ENCODE data around the gene NETO2. TPM values are rescaled to one million over a fixed set of nuclear protein-coding genes. Genes with fewer than 3 reads are reported as not detected.
A peak's percentile ranks its signal among the peaks of the same experiment; 100 is the strongest.
"Not testable (repeated sequence)": the region's sequence is repeated elsewhere in the genome, so short reads cannot be mapped to it uniquely, and the experiment has no call there.

NETO2 gene, protein sequence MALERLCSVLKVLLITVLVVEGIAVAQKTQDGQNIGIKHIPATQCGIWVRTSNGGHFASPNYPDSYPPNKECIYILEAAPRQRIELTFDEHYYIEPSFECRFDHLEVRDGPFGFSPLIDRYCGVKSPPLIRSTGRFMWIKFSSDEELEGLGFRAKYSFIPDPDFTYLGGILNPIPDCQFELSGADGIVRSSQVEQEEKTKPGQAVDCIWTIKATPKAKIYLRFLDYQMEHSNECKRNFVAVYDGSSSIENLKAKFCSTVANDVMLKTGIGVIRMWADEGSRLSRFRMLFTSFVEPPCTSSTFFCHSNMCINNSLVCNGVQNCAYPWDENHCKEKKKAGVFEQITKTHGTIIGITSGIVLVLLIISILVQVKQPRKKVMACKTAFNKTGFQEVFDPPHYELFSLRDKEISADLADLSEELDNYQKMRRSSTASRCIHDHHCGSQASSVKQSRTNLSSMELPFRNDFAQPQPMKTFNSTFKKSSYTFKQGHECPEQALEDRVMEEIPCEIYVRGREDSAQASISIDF
- 9.4 and 14.6 TPM in 2 replicates for total RNA-seq (2014; rRNA removed; shearing (Covaris generic))
- polyA plus RNA-seq (2016; fragmentation: Nextera tagmentation; extraction: Ambion mirVana) = 3.5 and 4.0 TPM in 2 replicates

DNA sequence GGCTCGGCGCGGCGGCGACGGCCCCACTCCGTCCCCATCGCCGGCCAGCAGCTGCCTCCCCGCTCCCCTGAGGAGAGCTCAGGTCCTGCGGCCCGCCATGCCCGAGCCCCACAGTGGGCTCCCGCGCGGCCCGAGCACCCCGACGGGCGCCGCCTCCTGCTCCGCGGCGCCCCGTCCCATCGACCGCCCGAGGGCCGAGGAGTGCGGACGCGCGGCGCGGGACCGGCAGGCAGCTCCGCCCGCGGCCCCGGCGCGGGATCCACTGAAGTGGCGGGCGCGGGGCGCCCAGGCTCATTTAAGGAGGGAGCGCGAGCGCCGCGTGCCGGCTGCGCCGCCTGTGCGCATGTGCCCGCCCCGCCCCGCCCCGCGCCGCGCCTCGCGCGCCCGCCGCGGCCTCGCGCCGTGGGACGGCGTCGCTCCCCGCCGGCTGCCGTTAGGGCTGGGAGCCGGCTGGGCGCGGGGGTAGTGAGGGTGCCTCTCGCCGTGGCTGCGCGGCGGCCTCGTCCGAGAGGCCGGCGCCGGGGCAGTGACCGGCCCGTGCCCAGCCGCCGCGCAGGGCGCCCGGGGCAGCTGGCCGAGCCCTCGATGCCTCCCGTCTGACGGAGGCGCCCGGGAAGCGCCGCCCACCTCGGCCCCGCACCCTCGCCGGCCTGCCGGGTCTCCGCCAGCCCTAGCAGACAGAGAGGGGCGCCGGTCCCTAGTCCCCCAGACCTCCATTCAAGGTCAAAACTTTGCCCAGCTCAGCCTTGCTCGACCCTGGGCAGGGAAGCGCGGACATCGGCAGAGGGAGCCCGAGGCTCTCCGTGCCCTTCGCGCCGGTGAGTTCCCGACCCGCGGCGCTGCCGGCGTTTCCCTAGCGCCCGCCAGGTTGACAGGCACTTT is at the start of gene NETO2:
TSS of gene NETO2 (minus strand) at position 269 of the 882 bp plus-strand sequence. CDS start 333 bp downstream, outside the sequence.
- Histone ChIP-seq H2AFZ (peak within 1 kb of the TSS; percentile 86), H3K4me1 (ENCODE audit: insufficient read depth) (no peaks in the 10 kb centered on the region), H4K20me1 (ENCODE audit: insufficient read depth) (no peaks in the 10 kb centered on the region), H3F3A (ENCODE audit: insufficient read depth) (peaks cover 5% of the 10 kb centered on the region; the same call in 1 of the 2 replicates), H3K4me2 (ENCODE audit: unreplicated experiment) (peak within 1 kb of the TSS; percentile 99), H3K79me2 (ENCODE audit: insufficient read depth) (no peaks in the 10 kb centered on the region), H3K9me3 (ENCODE audit: low read depth) (no peaks in the 10 kb centered on the region), H3K36me3 (ENCODE audit: low read depth) (no peaks in the 10 kb centered on the region), H3K27ac (no peak within 1 kb of the TSS), H3K9me2 (ENCODE audit: insufficient read depth) (no peaks in the 10 kb centered on the region), H3K27me3 (replicated peaks; ENCODE audit: insufficient read depth) (no peaks in the 10 kb centered on the region), H3K4me3 (peak within 1 kb of the TSS; percentile 77), H3K9ac (peak within 1 kb of the TSS; percentile 42)
- TF ChIP-seq EZH2phosphoT487 (IDR thresholded peaks at IDR 0.05; ENCODE audit: insufficient read depth, low read depth) (no peak), EZH2 (IDR thresholded peaks at IDR 0.05; ENCODE audit: insufficient read depth, poor library complexity, severe bottlenecking) (no peak)
- in situ Hi-C loops (cut with MboI) = no loop called here
- peak; percentile 72 for DNase-seq
- 4 to 6% methylated on average over 48 to 87 of the region's 130 CpGs for WGBS, 2 experiments (ENCODE audit: low coverage in 1 of 2, low lambda C conversion rate in 2 of 2, missing lambda C conversion rate in 2 of 2)

DNA sequence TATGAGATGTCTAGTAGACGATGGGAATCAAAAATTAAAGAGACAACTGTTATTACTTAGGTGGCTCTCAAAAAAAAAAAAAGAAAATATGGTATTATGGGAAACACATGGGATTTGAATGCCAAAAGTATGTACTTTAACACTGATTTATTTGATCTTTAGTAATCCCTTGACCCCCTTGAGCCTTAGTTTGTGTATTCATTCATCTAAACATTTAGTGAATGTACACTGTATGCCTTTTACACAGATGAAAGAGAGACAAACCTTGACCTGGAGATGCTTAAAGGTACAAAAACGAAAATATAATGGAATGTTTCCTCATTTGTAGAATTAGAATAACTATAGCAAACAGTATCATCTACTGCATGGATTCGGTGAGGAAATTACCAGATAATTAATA is 38.6 kb upstream of the NETO2 start:
- Histone ChIP-seq H3K4me3 (no peak overlapping the region), H4K20me1 (ENCODE audit: insufficient read depth) (no peaks in the 10 kb centered on the region), H3K4me1 (ENCODE audit: insufficient read depth) (no peaks in the 10 kb centered on the region), H3K36me3 (ENCODE audit: low read depth) (no peaks in the 10 kb centered on the region), H3K9me3 (ENCODE audit: low read depth) (no peaks in the 10 kb centered on the region), H3K79me2 (ENCODE audit: insufficient read depth) (no peaks in the 10 kb centered on the region), H3K9ac (no peak overlapping the region), H3K27ac (no peak overlapping the region), H2AFZ (no peak overlapping the region), H3K9me2 (ENCODE audit: insufficient read depth) (no peaks in the 10 kb centered on the region), H3F3A (ENCODE audit: insufficient read depth) (no peaks in the 10 kb centered on the region), H3K4me2 (ENCODE audit: unreplicated experiment) (no peak overlapping the region), H3K27me3 (replicated peaks; ENCODE audit: insufficient read depth) (no peaks in the 10 kb centered on the region)
- WGBS, 2 experiments (ENCODE audit: low coverage in 1 of 2, low lambda C conversion rate in 2 of 2, missing lambda C conversion rate in 2 of 2) = 71 to 89% methylated on average over 3 of the region's 3 CpGs
- in situ Hi-C loops (cut with MboI) = no loop called here
- DNase-seq = no peak
- TF ChIP-seq EZH2 (IDR thresholded peaks at IDR 0.05; ENCODE audit: insufficient read depth, poor library complexity, severe bottlenecking) (no peak), EZH2phosphoT487 (IDR thresholded peaks at IDR 0.05; ENCODE audit: insufficient read depth, low read depth) (no peak)

DNA sequence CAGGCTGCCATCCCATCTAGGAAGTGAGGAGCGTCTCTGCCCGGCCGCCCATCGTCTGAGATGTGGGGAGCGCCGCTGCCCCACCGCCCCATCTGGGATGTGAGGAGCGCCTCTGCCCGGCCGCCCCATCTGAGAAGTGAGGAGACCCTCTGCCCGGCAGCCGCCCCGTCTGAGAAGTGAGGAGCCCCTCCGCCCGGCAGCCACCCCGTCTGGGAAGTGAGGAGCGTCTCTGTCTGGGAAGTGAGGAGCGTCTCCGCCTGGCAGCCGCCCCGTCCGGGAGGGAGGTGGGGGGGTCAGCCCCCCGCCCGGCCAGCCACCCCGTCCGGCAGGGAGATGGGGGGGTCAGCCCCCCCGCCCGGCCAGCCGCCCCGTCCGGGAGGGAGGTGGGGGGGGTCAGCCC is 37.3 kb upstream of the NETO2 start:
- H3F3A ChIP-seq (ENCODE audit: insufficient read depth); H3K27me3 ChIP-seq (replicated peaks; ENCODE audit: insufficient read depth); DNase-seq; H3K79me2 ChIP-seq (ENCODE audit: insufficient read depth); H3K4me2 ChIP-seq (ENCODE audit: unreplicated experiment); H4K20me1 ChIP-seq (ENCODE audit: insufficient read depth); H3K4me3 ChIP-seq; H3K9me3 ChIP-seq (ENCODE audit: low read depth); H3K9ac ChIP-seq; H3K36me3 ChIP-seq (ENCODE audit: low read depth); H3K27ac ChIP-seq; in situ Hi-C loops (cut with MboI); H3K4me1 ChIP-seq (ENCODE audit: insufficient read depth); H2AFZ ChIP-seq; H3K9me2 ChIP-seq (ENCODE audit: insufficient read depth): not testable (repeated sequence)
- 98 to 100% methylated on average over 1 to 22 of the region's 31 CpGs for WGBS, 2 experiments (ENCODE audit: low coverage in 1 of 2, low lambda C conversion rate in 2 of 2, missing lambda C conversion rate in 2 of 2)

DNA sequence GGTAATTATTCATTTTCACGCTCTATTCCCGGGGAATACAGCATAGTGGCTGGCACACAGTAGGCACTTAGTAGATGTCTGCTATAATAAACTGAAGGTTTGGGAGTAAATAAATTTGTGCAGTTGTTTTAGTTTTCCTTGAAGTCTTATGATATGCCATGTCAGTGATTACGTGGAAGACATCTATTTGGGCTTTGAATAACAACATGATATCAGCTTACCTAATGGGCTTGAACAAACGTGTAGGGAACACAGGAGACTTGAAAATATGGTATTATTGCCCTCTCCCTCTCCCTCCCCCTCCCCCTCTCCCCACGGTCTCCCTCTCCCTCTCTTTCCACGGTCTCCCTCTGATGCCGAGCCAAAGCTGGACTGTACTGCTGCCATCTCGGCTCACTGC is 36.3 kb upstream of the NETO2 start:
- no peak for DNase-seq
- no peaks in the 10 kb centered on the region for H3K9me2 ChIP-seq (ENCODE audit: insufficient read depth)
- no peak overlapping the region for H2AFZ ChIP-seq
- H3K4me3 ChIP-seq = no peak overlapping the region
- WGBS, 2 experiments (ENCODE audit: low coverage in 1 of 2, low lambda C conversion rate in 2 of 2, missing lambda C conversion rate in 2 of 2) = 96 to 97% methylated on average over 2 to 8 of the region's 8 CpGs
- H3F3A ChIP-seq (ENCODE audit: insufficient read depth) = no peaks in the 10 kb centered on the region
- H3K4me1 ChIP-seq (ENCODE audit: insufficient read depth) = no peaks in the 10 kb centered on the region
- no peaks in the 10 kb centered on the region for H3K9me3 ChIP-seq (ENCODE audit: low read depth)
- H3K4me2 ChIP-seq (ENCODE audit: unreplicated experiment) = no peak overlapping the region
- H3K79me2 ChIP-seq (ENCODE audit: insufficient read depth) = no peaks in the 10 kb centered on the region
- H3K9ac ChIP-seq = no peak overlapping the region
- H3K36me3 ChIP-seq (ENCODE audit: low read depth) = no peaks in the 10 kb centered on the region
- no peaks in the 10 kb centered on the region for H4K20me1 ChIP-seq (ENCODE audit: insufficient read depth)
- H3K27me3 ChIP-seq (replicated peaks; ENCODE audit: insufficient read depth) = no peaks in the 10 kb centered on the region
- in situ Hi-C loops (cut with MboI) = no loop called here
- no peak overlapping the region for H3K27ac ChIP-seq
- TF ChIP-seq EZH2phosphoT487 (IDR thresholded peaks at IDR 0.05; ENCODE audit: insufficient read depth, low read depth) (no peak), EZH2 (IDR thresholded peaks at IDR 0.05; ENCODE audit: insufficient read depth, poor library complexity, severe bottlenecking) (no peak)

All from GM23248 (cell line).